GM19372 (cell line): ENCODE results near the gene CTU1.

Experiments
- ATAC-seq: cut with Tn5 transposase; IDR thresholded peaks from one replicate; pipeline ENCODE4 v1.9.1; 2021; ENCODE audit warnings: mild to moderate bottlenecking, low read depth, moderate library complexity; ENCODE audit not compliant: unreplicated experiment

Gene CTU1

GRCh38 chr19:51084505-51084904 lies 23.7 kb downstream of the CTU1 start:
- no peak for ATAC-seq

GRCh38 chr19:51083783-51084182 lies 24.4 kb downstream of the CTU1 start:
- ATAC-seq = no peak

- ATAC-seq = no peak
These were observed 25.0 kb downstream of the CTU1 start for GRCh38 chr19:51083181-51083580.

- no peak for ATAC-seq
These were observed 25.6 kb downstream of the CTU1 start, which contains the start of gene KLK14 for GRCh38 chr19:51082611-51083010. Gene KLK14 (minus strand): TSS chr19:51082887. CDS start chr19:51082614, 273 bp downstream.

- ATAC-seq = no peak
These were observed 26.7 kb downstream of the CTU1 start for GRCh38 chr19:51081476-51081875.

- no peak for ATAC-seq
These were observed 28.6 kb downstream of the CTU1 start for GRCh38 chr19:51079481-51080110.

- ATAC-seq = no peak
These were observed 29.5 kb downstream of the CTU1 start for GRCh38 chr19:51078731-51079130.

- no peak for ATAC-seq
These were observed 30.1 kb downstream of the CTU1 start for GRCh38 chr19:51078104-51078503.

GRCh38 chr19:51076631-51077213 lies 31.5 kb downstream of the CTU1 start:
- ATAC-seq = no peak

- no peak for ATAC-seq
These were observed 32.2 kb downstream of the CTU1 start for GRCh38 chr19:51075998-51076397.

GRCh38 chr19:51071095-51071405 lies 37.2 kb downstream of the CTU1 start:
- no peak for ATAC-seq

GRCh38 chr19:51070334-51071094 lies 37.7 kb downstream of the CTU1 start:
- no peak for ATAC-seq

GRCh38 chr19:51066393-51067186 lies 41.6 kb downstream of the CTU1 start:
- ATAC-seq = no peak

- ATAC-seq = no peak
These were observed 42.8 kb downstream of the CTU1 start for GRCh38 chr19:51065221-51065960.

GRCh38 chr19:51064534-51065220 lies 43.5 kb downstream of the CTU1 start, which contains the start of gene KLK13:
Gene KLK13 (minus strand): TSS chr19:51065092. CDS start chr19:51065067, 25 bp downstream.
- ATAC-seq = no peak

- ATAC-seq = no peak
These were observed 44.5 kb downstream of the CTU1 start for GRCh38 chr19:51063664-51064063.

- ATAC-seq = no peak
These were observed 47.2 kb downstream of the CTU1 start for GRCh38 chr19:51060973-51061372.

GRCh38 chr19:51060336-51060735 lies 47.9 kb downstream of the CTU1 start:
- no peak for ATAC-seq

GRCh38 chr19:51059715-51060114 lies 48.5 kb downstream of the CTU1 start:
- no peak for ATAC-seq

- ATAC-seq = no peak
These were observed 52.3 kb downstream of the CTU1 start for GRCh38 chr19:51055866-51056265.
